ENCODE results near the gene CCDC39. TPM values are rescaled to one million over a fixed set of nuclear protein-coding genes. Genes with fewer than 3 reads are reported as not detected.

Gene CCDC39
- total and polyA plus RNA-seq, 2 of the 13 experiments (the other 11 are each of a cell fraction or from before 2014, with no cell fraction given): not detected

DNA sequence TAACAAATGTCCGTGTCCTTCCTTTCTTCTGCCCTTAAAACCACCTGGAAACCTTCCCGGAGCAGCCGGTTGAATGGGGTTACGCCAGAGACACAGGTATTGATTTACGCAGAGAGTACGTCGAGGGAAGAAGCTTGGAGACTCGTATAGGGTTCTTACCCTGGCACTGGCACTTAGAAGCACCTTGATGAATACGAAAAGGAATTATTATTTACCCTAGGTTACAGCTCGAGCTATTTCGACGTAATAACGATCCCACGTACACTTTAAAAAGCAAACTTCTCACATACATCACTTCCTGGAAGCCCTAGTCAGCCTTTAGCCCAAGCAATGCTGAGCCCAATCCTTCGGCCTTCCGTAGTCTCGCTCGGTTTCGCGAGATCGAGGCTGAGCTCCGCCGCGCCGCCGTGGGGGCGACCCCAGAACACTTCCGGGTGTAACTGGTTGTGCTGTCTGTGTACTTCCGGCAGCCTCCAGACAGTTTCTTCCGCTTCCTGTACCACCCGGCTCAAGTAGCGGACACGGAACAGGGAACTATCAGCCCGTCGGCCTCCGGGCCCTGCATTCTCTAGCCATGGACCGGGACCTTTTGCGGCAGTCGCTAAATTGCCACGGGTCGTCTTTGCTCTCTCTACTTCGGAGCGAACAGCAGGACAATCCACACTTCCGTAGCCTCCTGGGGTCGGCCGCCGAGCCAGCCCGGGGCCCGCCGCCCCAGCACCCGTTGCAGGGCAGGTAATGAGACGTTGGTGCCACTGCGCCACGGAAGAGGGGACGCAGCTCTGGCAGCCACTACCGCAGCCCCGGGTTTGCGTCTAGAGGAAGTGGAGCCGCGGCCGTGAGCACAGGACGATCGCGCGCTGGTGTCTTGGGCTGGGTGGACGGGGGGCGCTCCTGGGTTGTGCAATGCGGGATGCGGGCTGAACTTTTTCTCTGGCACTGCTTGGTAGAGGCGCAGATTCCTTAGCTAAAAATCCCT is 77.3 kb downstream of the CCDC39 start, which contains the start of gene TTC14 (continued):
- TF ChIP-seq, protein P1, sequence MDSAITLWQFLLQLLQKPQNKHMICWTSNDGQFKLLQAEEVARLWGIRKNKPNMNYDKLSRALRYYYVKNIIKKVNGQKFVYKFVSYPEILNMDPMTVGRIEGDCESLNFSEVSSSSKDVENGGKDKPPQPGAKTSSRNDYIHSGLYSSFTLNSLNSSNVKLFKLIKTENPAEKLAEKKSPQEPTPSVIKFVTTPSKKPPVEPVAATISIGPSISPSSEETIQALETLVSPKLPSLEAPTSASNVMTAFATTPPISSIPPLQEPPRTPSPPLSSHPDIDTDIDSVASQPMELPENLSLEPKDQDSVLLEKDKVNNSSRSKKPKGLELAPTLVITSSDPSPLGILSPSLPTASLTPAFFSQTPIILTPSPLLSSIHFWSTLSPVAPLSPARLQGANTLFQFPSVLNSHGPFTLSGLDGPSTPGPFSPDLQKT (CRISPR knock-in tag; IDR thresholded peaks at IDR 0.05; ENCODE audit: borderline replicate concordance): no peak
- TF ChIP-seq GTF2F1 (IDR thresholded peaks at IDR 0.05; ENCODE audit: low read length): no peak
- TF ChIP-seq, protein P2, sequence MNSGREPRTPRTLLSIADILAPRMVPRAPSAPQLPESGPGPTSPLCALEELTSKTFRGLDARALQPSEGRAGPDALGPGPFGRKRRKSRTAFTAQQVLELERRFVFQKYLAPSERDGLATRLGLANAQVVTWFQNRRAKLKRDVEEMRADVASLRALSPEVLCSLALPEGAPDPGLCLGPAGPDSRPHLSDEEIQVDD (CRISPR knock-in tag; IDR thresholded peaks at IDR 0.05; ENCODE audit: borderline replicate concordance): 0 out of 2 replicates have a peak, but pooled peaks have one; percentile 75
- TF ChIP-seq TBP (CRISPR knock-in tag; IDR thresholded peaks at IDR 0.05): no peak
- TF ChIP-seq TCF12 (IDR thresholded peaks at IDR 0.05): no peak
- no peak for TF ChIP-seq TCF12 (CRISPR knock-in tag; IDR thresholded peaks at IDR 0.05)
- TF ChIP-seq ZNF629 (CRISPR knock-in tag; conservative IDR thresholded peaks at IDR 0.05): no peak
- no peak for TF ChIP-seq NONO (IDR thresholded peaks at IDR 0.05)
- peak; percentile 84; the same call in 1 of the 2 replicates for TF ChIP-seq NONO (CRISPR knock-in tag; conservative IDR thresholded peaks at IDR 0.05)
- TF ChIP-seq ZNF264 (CRISPR knock-in tag; IDR thresholded peaks at IDR 0.05): no peak
- peak; percentile 91 for TF ChIP-seq IRF2 (CRISPR knock-in tag; IDR thresholded peaks at IDR 0.05)
- no peak for TF ChIP-seq ADNP (CRISPR knock-in tag; IDR thresholded peaks at IDR 0.05)
- no peak for TF ChIP-seq NR1H2 (CRISPR knock-in tag; IDR thresholded peaks at IDR 0.05; ENCODE audit: borderline replicate concordance, low read depth)
- TF ChIP-seq, protein P3, sequence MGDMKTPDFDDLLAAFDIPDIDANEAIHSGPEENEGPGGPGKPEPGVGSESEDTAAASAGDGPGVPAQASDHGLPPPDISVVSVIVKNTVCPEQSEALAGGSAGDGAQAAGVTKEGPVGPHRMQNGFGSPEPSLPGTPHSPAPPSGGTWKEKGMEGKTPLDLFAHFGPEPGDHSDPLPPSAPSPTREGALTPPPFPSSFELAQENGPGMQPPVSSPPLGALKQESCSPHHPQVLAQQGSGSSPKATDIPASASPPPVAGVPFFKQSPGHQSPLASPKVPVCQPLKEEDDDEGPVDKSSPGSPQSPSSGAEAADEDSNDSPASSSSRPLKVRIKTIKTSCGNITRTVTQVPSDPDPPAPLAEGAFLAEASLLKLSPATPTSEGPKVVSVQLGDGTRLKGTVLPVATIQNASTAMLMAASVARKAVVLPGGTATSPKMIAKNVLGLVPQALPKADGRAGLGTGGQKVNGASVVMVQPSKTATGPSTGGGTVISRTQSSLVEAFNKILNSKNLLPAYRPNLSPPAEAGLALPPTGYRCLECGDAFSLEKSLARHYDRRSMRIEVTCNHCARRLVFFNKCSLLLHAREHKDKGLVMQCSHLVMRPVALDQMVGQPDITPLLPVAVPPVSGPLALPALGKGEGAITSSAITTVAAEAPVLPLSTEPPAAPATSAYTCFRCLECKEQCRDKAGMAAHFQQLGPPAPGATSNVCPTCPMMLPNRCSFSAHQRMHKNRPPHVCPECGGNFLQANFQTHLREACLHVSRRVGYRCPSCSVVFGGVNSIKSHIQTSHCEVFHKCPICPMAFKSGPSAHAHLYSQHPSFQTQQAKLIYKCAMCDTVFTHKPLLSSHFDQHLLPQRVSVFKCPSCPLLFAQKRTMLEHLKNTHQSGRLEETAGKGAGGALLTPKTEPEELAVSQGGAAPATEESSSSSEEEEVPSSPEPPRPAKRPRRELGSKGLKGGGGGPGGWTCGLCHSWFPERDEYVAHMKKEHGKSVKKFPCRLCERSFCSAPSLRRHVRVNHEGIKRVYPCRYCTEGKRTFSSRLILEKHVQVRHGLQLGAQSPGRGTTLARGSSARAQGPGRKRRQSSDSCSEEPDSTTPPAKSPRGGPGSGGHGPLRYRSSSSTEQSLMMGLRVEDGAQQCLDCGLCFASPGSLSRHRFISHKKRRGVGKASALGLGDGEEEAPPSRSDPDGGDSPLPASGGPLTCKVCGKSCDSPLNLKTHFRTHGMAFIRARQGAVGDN (CRISPR knock-in tag; IDR thresholded peaks at IDR 0.05): peak; percentile 89
- TF ChIP-seq, protein P4, sequence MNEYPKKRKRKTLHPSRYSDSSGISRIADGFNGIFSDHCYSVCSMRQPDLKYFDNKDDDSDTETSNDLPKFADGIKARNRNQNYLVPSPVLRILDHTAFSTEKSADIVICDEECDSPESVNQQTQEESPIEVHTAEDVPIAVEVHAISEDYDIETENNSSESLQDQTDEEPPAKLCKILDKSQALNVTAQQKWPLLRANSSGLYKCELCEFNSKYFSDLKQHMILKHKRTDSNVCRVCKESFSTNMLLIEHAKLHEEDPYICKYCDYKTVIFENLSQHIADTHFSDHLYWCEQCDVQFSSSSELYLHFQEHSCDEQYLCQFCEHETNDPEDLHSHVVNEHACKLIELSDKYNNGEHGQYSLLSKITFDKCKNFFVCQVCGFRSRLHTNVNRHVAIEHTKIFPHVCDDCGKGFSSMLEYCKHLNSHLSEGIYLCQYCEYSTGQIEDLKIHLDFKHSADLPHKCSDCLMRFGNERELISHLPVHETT (CRISPR knock-in tag; conservative IDR thresholded peaks at IDR 0.05): peak; percentile 89
- no peak for TF ChIP-seq ZSCAN20 (CRISPR knock-in tag; IDR thresholded peaks at IDR 0.05; ENCODE audit: borderline replicate concordance)
- TF ChIP-seq IRX3 (CRISPR knock-in tag; IDR thresholded peaks at IDR 0.05; ENCODE audit: borderline replicate concordance, low read depth): no peak
- TF ChIP-seq ZNF660 (CRISPR knock-in tag; IDR thresholded peaks at IDR 0.05; ENCODE audit: borderline replicate concordance, low read depth): no peak
- no peak for TF ChIP-seq MATR3 (CRISPR knock-in tag; IDR thresholded peaks at IDR 0.05)
- peak; percentile 62 for TF ChIP-seq U2AF1 (optimal IDR thresholded peaks at IDR 0.05; ENCODE audit: low read depth, low read length)
- TF ChIP-seq ZNF20 (CRISPR knock-in tag; IDR thresholded peaks at IDR 0.05): no peak

Measured in HepG2 (cell line).